MV-4-11 (cell line): Measurements from ENCODE around the gene ATP2C1.
A peak's percentile ranks its signal among the peaks of the same experiment; 100 is the strongest.

ENCODE experiments used
- DNase-seq: peaks from one replicate; lab custom pipeline; 2025; lab: John Stamatoyannopoulos, UW

Gene ATP2C1

GRCh38 chr3:130895690-130896488, 2.0 kb downstream of the ATP2C1 start:
- no peak for DNase-seq

GRCh38 chr3:130897316-130897715, 3.4 kb downstream of the ATP2C1 start:
- DNase-seq: no peak

- no peak for DNase-seq
These were observed 7.1 kb downstream of the ATP2C1 start for GRCh38 chr3:130900959-130901358.

- peak; percentile 44 for DNase-seq
These were observed 7.8 kb downstream of the ATP2C1 start for GRCh38 chr3:130901463-130902204.

GRCh38 chr3:130903412-130903908, 9.6 kb downstream of the ATP2C1 start:
- no peak for DNase-seq

GRCh38 chr3:130904491-130904890, 10.6 kb downstream of the ATP2C1 start:
- DNase-seq: no peak

- peak; percentile 13 for DNase-seq
These were observed 11.7 kb downstream of the ATP2C1 start for GRCh38 chr3:130905551-130905950.

- DNase-seq: no peak
These were observed 12.6 kb downstream of the ATP2C1 start for GRCh38 chr3:130906374-130906995.

GRCh38 chr3:130907500-130907899, 13.6 kb downstream of the ATP2C1 start:
- DNase-seq: no peak

- DNase-seq: no peak
These were observed 14.1 kb downstream of the ATP2C1 start for GRCh38 chr3:130907966-130908365.

GRCh38 chr3:130915567-130916292, 21.8 kb downstream of the ATP2C1 start:
- peak; percentile 10 for DNase-seq

GRCh38 chr3:130916507-130917167, 22.8 kb downstream of the ATP2C1 start:
- DNase-seq: peak; percentile 64

GRCh38 chr3:130918328-130918727, 24.4 kb downstream of the ATP2C1 start:
- no peak for DNase-seq

- peak; percentile 4 for DNase-seq
These were observed 31.7 kb downstream of the ATP2C1 start for GRCh38 chr3:130925628-130926027.

- no peak for DNase-seq
These were observed 32.6 kb downstream of the ATP2C1 start for GRCh38 chr3:130926504-130926903.

GRCh38 chr3:130929804-130930203, 35.9 kb downstream of the ATP2C1 start:
- DNase-seq: no peak

- DNase-seq: no peak
These were observed 39.1 kb downstream of the ATP2C1 start for GRCh38 chr3:130932979-130933378.

- no peak for DNase-seq
These were observed 40.0 kb downstream of the ATP2C1 start for GRCh38 chr3:130933801-130934345.

- no peak for DNase-seq
These were observed 40.7 kb downstream of the ATP2C1 start for GRCh38 chr3:130934442-130935089.

- DNase-seq: peak; percentile 9
These were observed 42.0 kb downstream of the ATP2C1 start for GRCh38 chr3:130935761-130936492.
